ENCODE results near the gene NOS2.

NOS2 gene

DNA sequence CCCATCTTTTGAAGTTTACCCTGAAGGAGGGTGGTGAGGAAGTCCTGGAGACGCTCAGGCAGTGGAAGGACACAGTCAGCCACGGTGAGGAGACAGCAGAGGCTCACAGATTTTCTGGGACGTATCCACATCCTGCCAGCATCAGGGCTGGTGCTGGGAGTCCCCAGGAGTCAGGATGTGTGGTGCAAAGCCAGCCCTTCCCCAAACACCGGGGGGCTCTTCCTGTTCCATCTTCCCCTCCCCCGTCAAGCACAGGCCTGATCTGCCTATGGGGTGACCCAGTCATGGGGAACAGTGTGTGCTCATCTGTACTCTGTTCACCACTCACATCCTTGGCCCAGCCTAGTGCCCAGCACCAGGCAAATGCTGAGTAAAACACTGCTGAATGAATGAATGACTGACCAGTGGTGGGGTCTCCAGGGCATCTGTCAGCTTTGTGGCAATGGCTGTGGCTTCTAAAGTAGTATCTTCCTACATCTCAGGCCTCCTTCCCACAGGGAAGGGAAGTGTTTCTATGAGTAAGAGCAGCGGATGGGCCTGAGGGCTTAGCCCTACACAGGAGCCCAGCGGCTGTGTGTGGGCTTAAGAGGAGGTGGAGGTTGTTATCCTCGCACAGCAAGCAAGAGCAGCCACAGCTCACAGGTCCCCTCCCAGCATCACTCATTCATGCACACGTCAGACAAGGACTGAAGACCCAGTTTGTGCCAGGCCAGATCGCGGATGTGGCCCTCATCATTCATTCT lies 23.3 kb downstream of the NOS2 start:
- DNase-seq (ENCODE audit: low spot score), result no peak
- no peak overlapping the region for H3K27ac ChIP-seq
- TF ChIP-seq, protein P1, sequence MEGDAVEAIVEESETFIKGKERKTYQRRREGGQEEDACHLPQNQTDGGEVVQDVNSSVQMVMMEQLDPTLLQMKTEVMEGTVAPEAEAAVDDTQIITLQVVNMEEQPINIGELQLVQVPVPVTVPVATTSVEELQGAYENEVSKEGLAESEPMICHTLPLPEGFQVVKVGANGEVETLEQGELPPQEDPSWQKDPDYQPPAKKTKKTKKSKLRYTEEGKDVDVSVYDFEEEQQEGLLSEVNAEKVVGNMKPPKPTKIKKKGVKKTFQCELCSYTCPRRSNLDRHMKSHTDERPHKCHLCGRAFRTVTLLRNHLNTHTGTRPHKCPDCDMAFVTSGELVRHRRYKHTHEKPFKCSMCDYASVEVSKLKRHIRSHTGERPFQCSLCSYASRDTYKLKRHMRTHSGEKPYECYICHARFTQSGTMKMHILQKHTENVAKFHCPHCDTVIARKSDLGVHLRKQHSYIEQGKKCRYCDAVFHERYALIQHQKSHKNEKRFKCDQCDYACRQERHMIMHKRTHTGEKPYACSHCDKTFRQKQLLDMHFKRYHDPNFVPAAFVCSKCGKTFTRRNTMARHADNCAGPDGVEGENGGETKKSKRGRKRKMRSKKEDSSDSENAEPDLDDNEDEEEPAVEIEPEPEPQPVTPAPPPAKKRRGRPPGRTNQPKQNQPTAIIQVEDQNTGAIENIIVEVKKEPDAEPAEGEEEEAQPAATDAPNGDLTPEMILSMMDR (conservative IDR thresholded peaks at IDR 0.05; ENCODE audit: low read depth), result no peak
- POLR2A ChIA-PET (ENCODE audit: low non-redundant PET), result no interaction called here
- CTCF ChIA-PET, result interaction anchor here (0.6 to 0.9 kb wide), 2 partner anchors 103 to 175 kb away, joined by 3 read pairs; no protein-coding TSS in a partner anchor

DNA sequence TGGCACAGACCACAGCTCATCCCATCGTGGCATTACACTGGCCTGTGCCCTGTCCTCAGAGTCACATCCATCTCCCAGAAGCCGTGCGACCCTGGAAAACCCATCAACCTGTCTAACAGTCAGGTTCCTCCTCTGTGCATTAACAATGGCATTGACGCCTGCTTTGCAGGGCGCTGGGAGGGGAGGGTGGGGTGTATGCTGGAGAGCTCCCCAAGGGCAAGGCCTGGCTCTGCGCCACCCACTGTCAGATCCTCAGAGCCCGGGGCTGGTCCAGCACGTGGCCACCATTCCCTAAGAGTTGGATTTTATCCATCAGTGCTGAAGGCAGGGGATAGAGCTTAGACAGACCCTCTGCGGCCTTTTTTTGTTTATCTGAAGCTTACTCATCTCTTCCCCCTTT lies 28.7 kb downstream of the NOS2 start:
- H3K27ac ChIP-seq, result no peak overlapping the region
- DNase-seq (ENCODE audit: low spot score), result no peak
- POLR2A ChIA-PET (ENCODE audit: low non-redundant PET), result no interaction called here
- TF ChIP-seq, protein P1 (conservative IDR thresholded peaks at IDR 0.05; ENCODE audit: low read depth), result no peak
- CTCF ChIA-PET, result no interaction called here

DNA sequence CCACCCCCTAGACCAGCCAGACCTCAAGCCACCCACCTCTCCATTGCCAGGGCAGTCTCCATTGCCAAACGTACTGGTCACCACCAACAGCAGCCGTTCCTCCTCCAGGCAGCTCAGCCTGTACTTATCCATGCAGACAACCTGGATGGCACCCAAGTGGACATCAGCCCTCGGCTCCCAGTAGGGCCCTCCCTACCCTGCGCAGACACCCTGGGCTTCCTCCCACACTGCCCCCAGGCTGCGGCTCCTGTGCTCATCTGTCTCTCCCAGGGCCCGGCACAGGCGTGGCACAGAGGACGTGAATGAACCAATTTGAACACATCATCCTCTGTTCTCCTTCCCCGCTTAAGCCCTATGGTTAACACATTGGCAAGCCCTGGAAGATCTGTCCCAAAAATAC lies 29.5 kb downstream of the NOS2 start:
- DNase-seq (ENCODE audit: low spot score), result no peak
- H3K27ac ChIP-seq, result no peak overlapping the region
- TF ChIP-seq, protein P1 (conservative IDR thresholded peaks at IDR 0.05; ENCODE audit: low read depth), result no peak
- POLR2A ChIA-PET (ENCODE audit: low non-redundant PET), result no interaction called here
- CTCF ChIA-PET, result no interaction called here

DNA sequence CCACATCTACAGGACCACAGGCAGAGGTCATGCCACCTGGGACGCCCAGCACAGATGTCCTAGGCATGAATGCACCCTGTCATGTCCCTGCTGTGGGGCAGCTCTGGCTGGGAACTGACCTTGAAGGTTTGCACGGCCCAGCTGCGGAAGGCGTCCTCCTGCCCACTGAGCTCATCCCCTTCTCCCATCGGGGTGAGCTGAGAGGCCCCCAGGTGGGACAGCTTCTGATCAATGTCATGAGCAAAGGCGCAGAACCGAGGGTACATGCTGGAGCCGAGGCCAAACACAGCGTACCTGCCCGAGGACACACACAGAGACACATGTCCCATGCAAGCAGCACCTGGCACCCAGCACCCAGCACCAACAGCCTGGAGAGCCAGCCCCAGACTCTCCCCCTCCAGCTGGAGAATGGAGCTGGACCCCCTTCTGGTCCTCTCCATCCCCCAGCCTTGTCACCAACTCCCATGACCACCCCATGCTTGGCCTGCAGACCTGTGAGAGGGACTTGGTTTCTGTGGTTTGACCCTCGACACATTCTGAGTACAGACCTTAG lies 31.4 kb downstream of the NOS2 start:
- ChIA-PET CTCF (interaction anchor here (0.6 to 1.7 kb wide), 4 partner anchors 9 to 137 kb away, joined by 4 to 6 read pairs (median 4); no protein-coding TSS in a partner anchor), POLR2A (ENCODE audit: low non-redundant PET) (no interaction called here)
- TF ChIP-seq, protein P1 (conservative IDR thresholded peaks at IDR 0.05; ENCODE audit: low read depth), result no peak
- no peak overlapping the region for H3K27ac ChIP-seq
- no peak for DNase-seq (ENCODE audit: low spot score)

DNA sequence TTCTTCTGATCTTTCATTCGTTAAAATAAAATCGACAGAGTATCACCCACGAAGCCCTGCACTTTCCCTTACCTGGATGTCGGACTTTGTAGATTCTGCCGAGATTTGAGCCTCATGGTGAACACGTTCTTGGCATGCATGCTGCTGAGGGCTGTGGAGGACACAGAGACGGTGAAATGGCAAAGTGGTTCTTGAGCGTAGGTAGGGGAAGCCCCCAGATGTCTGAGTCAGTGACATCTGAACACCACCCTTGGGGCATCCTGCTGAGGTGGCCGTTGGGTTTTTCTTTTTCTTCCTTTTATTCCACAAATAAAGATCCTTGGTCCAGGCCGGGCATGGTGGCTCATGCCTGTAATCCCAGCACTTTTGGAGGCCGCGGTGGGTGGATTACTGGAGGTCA lies 33.9 kb downstream of the NOS2 start:
- TF ChIP-seq, protein P1 (conservative IDR thresholded peaks at IDR 0.05; ENCODE audit: low read depth), result no peak
- DNase-seq (ENCODE audit: low spot score), result no peak
- ChIA-PET CTCF (no interaction called here), POLR2A (ENCODE audit: low non-redundant PET) (no interaction called here)
- no peak overlapping the region for H3K27ac ChIP-seq

DNA sequence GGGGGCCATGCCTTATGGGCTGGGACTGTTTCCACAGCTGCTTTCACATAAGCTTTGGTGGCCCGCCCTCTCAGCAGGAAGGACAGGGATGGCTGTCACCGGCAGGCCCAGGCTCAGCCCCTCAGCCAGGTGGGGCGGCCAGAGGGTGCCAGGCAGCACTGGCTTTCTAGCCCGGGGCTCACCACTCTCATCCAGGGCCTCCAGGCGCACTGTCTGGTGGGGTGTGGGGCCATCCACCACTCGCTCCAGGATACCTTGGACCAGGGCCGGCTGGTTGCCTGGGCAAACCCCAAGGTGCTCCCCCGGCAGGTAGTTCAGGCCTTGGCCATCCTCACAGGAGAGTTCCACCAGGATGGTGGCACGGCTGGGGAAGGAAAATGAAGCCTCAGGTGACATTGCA lies 35.0 kb downstream of the NOS2 start:
- H3K27ac ChIP-seq, result no peak overlapping the region
- DNase-seq (ENCODE audit: low spot score), result no peak
- ChIA-PET CTCF (no interaction called here), POLR2A (ENCODE audit: low non-redundant PET) (no interaction called here)
- TF ChIP-seq, protein P1 (conservative IDR thresholded peaks at IDR 0.05; ENCODE audit: low read depth), result no peak
